HG02642 (cell line): Measurements from ENCODE around the gene ZNF714.
"Not testable (repeated sequence)": the region's sequence is repeated elsewhere in the genome, so short reads cannot be mapped to it uniquely, and the experiment has no call there.

Experiments used
- ATAC-seq: cut with Tn5 transposase; IDR thresholded peaks from one replicate; pipeline ENCODE4 v1.9.1; 2021; ENCODE audit warnings: mild to moderate bottlenecking; ENCODE audit not compliant: unreplicated experiment, poor library complexity

Gene ZNF714

DNA sequence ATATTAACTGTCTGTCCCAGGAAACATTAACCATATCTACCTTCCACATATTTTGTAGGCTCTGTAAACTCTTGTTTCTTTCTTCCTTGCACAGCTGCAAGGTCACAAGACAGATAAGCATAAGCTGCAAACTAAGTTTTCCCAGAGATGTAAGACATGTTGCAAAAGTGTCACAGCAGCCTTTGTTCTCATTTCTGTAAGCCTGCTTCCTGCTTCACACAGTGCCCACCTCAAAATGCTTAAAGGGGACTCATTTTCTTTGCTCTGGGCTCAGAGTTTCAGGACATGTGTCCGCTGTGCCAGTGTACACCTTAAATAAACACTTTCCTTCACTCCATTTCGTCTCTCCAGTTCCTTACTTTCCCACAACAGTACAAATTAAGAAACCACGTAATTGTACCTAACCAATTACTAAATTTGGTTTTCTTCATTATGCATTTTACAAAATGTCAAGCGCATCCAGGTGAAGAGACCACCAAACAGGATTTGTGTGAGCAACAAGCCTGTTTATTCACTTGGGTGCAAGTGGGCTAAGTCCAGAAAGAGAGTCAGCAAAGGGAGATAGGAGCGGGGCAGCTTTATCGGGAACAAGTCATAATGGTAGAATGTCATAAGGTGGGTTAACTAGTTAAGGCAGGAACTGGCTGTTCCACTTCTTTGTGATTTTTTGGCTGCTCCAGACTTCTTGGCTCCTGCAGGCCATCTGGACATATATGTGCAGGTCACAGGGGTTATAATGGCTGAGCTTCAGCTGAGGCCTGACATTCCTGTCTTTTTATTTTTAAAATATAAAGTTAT, 47.1 kb downstream of the ZNF714 start:
- no peak for ATAC-seq

DNA sequence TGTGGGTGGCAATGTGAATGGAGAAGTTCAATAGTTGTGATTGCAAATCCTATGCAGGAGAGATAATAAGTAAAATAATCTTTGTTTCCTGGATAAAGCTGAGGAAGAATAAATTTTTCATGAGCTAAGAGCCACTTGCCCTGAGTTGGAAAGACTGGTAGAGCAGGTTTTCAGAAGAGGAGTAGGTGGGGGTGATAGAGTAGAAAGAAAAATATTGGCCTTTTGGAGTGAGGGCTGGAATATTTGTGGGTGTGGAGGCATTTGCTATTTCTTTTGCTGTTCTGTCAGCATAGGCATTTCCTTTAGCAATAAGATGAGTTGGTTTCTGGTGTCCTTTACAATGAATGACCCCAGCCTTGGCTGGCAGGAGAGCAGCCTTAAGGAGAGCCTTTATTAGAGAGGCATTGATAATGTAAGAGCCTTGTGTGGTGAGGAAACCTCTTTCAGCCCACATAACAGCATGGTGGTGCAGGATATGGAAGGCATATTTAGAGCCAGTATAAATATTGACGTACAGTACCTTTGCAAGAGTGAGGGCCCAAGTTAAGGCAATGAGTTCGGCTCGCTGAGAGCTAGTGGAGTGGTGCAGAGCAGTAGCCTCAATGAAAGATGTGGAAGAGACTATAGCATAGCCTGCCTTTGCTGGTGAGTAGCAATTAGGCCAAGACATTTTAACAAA, 48.2 kb downstream of the ZNF714 start:
- ATAC-seq = no peak

DNA sequence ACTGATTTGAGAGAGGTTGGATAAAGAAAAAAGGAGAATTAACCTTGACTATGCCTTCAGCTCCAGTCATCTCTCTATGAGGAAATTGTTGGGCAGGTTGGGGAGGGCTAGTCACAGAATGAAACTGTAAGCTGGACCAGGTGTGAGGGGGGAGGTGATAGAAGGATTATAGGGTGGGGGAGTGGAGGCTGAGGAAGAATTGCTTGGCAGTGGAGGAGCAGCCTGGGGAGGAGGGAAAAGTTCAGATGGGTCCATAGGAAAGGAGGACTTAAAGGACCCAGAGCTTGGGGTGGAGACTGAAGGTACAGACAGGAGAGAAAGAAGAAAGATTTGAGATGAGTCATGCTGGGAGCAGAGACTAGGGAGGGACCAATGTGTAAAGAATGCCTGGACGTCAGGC, 51.6 kb downstream of the ZNF714 start:
- ATAC-seq = no peak

DNA sequence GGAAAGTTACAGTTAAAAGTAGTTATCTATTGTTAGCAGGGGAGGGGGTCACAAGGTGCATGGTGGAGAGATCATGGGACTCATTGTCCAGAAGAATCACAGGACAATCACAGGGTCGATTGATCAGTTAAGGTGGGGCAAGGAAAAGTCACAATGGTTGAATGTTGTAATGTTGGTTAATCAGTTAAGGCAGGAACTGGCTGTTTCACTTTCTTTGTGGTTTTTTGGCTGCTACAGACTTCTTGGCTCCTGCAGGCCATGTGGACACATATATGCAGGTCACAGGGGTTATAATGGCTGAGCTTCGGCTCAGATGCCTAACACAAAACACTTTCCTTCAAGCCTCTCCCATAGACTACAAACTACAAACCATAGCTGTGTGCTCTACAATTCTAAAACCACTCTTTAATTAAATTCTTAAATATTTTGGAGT, 52.9 kb downstream of the ZNF714 start:
- no peak for ATAC-seq

DNA sequence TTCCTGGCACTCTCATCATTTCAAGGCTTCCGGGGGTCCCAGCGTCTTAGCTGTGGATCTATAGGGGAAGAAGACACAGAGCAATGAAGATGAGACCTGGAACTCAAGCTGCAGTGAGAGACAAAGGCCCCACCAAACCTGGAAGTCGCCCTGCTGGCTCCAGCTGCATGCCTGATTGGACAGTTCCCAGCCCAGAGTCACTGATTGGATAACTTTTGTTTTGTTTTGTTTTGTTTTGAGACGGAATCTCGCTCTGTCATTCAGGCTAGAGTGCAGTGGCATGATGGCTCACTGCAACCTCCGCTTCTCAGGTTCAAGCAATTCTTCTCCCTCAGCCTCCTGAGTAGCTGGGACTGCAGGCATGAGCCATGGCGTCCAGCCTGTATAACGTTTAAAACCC, 53.4 kb downstream of the ZNF714 start:
- ATAC-seq = no peak

DNA sequence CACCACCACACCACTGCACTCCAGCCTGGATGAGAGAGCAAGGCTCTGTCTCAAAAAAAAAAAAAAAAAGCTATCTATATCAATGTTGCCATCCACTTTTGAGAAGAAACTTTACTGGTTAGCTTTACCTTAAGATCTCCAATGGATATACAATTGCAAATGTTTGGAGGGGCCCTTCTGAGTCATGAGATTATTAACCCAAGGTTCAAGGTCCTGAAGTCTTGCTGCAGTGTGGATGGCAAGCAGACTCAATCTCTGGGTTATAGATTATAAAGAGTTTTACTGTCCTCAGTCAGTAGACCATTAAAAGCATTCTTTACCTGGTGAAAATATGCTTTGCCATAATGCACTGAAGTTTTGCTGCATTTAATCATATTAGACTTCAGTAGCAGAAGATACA, 56.1 kb downstream of the ZNF714 start:
- no peak for ATAC-seq

DNA sequence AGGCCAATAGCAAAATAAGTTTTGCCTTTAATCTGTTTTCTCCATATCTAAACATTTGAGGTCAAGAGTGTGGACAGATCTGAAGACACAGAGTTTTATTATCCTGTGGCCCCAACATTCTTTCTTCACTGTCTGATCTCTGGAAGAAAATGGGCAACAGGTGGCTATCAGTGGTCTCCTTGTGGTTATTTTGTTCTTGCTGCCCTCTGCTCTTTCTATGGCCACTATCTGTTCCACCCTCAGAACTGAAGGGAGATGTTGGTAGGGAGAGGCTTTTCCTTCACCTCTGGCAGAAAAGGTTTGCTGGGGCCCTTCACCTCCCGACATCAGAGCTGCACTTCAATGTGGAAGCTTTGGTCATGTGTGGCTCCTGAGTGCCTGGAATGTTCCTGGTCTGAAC, 59.0 kb downstream of the ZNF714 start:
- ATAC-seq = not testable (repeated sequence)

DNA sequence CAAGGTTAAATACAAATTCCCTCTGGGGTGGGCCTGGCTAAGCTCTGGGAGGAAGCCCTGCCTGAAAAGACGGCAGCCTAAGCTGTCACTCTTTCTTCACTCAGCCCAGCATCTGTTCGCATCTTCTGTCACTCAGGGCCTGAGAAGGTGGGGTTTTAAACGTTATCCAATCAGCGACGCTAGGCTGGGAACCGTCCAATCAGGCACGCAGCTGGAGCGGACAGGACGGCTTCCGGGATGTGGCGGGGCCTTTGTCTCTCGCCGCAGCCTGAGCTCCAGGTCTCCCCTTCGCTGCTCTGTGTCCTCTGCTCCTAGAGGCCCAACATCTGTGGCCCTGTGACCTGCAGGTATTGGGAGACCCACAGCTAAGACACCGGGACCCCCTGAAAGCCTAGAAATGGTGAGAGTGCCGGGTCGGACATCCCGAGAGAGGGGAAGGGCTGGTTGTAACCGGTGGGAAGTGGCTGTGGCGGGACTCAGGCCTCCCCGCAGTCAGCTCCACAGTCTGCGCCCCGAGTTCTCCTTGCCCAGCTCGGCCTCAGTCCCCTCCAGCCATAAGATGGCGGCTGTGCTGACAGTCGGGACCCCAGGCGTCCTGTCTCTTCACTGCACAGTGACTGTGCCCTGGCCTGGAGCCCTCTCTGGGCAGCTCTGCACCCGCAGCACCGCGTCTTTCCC, 59.9 kb downstream of the ZNF714 start, which contains the start of gene ZNF431:
Gene ZNF431 (plus strand): TSS at position 254 of the 678 bp plus-strand sequence. CDS start 144 bp downstream, at position 398.
- peak; percentile 99 for ATAC-seq

DNA sequence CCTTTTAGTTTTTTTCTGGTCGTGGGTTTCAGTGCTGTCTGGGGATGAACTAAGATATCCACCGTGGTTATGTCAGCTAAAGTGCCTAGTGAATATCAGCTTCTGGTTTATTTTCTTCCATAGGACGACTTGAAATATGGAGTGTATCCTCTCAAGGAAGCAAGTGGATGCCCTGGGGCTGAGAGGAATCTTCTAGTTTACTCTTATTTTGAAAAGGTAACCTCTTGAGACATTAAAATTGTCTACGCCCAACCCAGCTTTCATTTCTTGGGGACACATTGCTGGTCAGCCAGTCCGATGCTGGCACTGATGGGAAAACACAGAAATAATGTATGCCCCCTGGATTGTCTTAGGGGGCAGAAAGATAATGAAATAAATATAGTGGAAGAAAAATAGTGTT, 61.4 kb downstream of the ZNF714 start:
- ATAC-seq = no peak

DNA sequence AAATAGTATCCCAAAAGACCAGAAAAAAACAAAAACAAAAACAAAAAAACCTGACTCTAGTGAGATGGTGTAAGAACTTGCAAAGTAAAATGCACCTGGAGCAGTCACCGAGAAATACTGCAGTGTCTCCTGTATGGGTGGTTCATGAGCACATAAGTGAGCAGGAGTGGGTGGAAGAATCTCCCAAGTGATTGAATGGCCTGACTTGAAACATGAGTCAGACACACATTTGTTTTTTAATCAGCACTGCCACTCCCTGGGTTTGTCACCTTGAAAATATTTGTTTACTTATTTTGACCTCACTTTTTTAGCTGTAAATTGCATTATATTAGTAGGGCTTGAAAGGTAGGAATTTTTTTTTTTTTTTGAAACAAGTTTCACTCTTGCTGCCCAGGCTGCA, 61.9 kb downstream of the ZNF714 start:
- no peak for ATAC-seq

DNA sequence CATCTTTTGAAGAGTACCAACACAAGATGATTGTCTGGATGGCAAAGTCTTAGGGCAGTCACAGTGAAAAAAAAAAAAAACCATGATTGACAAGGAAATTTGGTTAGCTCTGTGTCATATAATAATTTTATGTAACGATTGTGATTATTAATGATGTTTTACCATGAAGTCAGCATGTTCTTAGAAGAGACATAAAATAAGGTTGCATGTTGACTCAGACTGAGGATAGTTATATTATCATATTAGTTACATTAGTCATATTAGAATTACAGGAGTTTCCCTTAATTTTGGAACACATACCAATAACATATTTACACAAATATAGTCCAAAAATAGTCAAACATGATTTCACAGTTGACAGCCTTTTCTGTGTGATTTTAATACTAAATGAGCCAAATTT, 65.5 kb downstream of the ZNF714 start:
- ATAC-seq = no peak

DNA sequence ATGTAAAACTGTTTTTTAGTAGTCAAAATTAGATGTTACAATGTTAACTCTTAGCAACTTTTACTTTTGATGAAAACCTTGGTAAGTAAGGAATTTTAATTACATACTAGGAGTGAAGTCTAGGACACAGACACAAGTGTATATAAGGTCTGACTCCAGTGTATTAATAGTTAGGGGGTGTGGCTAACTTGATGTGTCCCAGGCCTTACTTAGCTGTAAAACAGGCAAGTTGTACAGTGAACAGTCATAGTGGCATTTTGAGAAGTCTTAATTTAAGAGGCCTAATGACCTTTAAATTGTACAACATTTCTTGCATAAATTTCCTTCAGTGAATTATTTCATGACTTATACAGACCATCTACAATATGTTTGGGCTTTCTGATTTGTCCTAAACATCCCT, 66.7 kb downstream of the ZNF714 start:
- ATAC-seq = no peak

DNA sequence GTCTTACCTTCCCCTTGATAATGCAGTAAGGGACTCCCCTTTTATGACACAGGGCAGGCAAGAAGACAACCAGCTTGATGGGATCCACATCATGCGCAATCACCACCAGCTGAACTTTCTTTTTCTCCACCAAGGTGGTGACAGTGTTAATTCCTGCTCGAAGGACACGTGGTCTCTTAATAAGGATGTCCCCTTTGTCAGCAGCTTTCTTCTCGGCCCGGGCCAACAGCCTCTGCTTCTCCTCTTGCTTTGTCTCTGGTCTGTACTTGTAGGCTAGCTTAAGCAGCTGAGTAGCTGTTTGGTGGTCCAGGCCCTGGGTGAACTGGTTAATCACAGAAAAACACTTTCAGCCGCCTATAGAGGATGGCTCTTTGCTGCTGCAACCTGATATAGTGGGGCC, 67.9 kb downstream of the ZNF714 start:
- no peak for ATAC-seq

DNA sequence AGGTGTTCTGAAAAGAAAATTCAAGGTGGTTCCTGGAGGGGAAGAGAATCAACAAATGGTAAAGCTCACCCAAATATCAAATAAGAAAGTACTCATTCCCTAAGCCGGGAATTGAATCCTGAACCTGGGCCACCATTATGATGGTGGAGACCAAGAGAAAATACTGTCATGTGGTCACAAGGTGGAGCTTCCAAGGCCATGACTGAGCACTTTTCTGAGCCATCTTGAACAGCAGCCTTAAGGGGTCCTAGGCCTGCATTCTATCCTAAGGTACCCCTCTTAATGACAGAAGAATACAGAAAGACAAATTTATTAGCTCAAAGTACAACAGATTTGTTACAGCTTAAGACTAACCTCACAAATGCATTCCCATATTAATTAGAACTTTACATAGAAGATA, 69.5 kb downstream of the ZNF714 start:
- no peak for ATAC-seq

DNA sequence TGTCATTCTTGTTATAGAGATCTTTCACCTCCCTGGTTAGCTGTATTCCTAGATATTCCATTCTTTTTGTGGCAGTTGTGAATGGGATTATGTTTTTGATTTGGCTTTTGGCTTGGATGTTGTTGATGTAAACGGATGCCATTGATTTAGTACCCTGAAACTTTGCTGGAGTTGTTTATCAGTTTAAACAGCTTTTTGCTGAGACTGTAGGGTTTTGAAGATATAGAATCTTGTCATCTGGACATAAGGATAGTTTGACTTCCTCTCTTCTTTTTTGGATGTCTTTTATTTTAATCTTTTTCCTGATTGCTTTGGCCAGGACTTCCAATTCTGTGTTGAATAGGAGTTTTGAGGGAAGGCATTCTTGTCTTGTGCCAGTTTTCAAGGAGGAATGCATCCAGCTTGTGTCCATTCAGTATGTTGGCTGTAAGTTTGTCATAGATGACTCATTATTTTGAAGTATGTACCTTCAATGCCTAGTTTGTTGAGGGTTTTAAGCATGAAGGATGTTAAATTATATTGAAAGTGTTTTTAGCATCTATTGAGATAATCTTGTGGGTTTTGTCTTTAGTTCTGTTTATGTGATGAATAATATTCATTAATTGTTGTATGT, 76.6 kb downstream of the ZNF714 start:
- ATAC-seq = no peak

DNA sequence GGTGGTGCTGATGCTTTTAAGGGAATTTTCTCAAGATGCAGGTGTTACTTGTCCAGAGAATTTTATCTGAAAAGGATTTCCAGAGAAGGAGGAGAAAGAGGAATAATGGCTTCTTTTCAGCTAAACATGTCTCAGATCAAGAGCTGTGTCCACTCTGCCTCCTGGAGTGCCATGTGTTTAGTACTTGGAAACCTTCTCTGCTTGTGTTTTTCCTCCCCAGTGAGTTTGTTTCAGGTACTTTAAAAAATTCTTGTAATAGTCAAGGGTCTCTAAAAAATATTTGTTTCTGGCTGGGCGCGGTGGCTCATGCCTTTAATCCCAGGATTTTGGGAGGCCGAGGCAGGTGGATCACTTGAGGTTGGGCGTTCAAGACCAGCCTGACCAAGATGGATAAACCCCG, 82.5 kb downstream of the ZNF714 start:
- no peak for ATAC-seq

DNA sequence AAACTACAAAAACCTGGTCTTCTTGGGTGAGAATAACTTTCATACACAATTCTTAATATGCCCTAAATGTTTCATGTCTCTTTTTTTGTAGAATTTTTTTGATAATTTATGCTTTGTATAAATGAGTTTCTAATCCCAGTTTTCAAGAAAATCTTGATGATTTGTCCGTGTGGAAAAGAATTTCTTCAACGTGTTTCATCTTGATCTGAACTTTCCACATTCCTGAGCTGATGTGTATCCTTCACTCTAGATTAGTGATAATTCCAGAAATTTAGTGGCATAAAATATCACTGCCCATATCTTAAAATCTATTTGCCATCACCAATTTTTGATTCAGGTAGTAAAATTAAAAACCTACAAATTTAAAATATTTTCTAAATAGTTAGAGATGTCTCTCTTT, 84.4 kb downstream of the ZNF714 start:
- ATAC-seq = no peak
